DND-41 (cell line): ENCODE data around the gene AVP.
A peak's percentile ranks its signal among the peaks of the same experiment; 100 is the strongest.

Experiments used
- ATAC-seq: fragments of 200-7000 bp; cut with Tn5 transposase; 3 replicates; pipeline ENCODE4 v1.9.1; 2021; ENCODE audit warnings: low read depth; ENCODE audit not compliant: insufficient read depth
- DNase-seq: peaks from one replicate; pipeline ENCODE4 v3.0.0-alpha.2; 2020
- H2AFZ ChIP-seq: 2 replicates; pipeline ENCODE4 v1.6.0; 2012; ENCODE audit warnings: low read depth, low read length
- H3K27ac ChIP-seq: 2 replicates; pipeline ENCODE4 v1.5.1; 2012; ENCODE audit warnings: low read length, inconsistent platforms
- H3K27me3 ChIP-seq: fragments of 200-600 bp; sonication (generic); 2 replicates; pipeline ENCODE4 v1.6.0; 2012; ENCODE audit warnings: low read length, mild to moderate bottlenecking, inconsistent platforms; ENCODE audit not compliant: insufficient read depth, poor library complexity
- H3K36me3 ChIP-seq: 2 replicates; pipeline ENCODE4 v1.5.1; 2012; ENCODE audit warnings: low read length, inconsistent platforms; ENCODE audit not compliant: insufficient read depth
- H3K4me1 ChIP-seq: 2 replicates; pipeline ENCODE4 v1.5.1; 2012; ENCODE audit warnings: mild to moderate bottlenecking, low read length; ENCODE audit not compliant: insufficient read depth
- H3K4me2 ChIP-seq: 2 replicates; pipeline ENCODE4 v1.6.0; 2012; ENCODE audit warnings: mild to moderate bottlenecking, moderate library complexity, low read length, inconsistent platforms; ENCODE audit not compliant: insufficient read depth
- H3K4me3 ChIP-seq, 2 experiments: fragments of 200-600 bp in 1 of 2; shearing (Covaris generic) in 1 of 2; 2 replicates each; pipeline ENCODE4 v1.5.1; 2012 to 2016; ENCODE audit warnings: inconsistent platforms in 2 of 2, low read length in 2 of 2, mild to moderate bottlenecking in 2 of 2, low read depth in 1 of 2, moderate library complexity in 1 of 2
- H3K79me2 ChIP-seq: 2 replicates; pipeline ENCODE4 v1.6.0; 2012; ENCODE audit warnings: low read length, inconsistent platforms; ENCODE audit not compliant: insufficient read depth
- H3K9ac ChIP-seq: 2 replicates; pipeline ENCODE4 v1.6.0; 2012; ENCODE audit warnings: low read depth, mild to moderate bottlenecking, inconsistent platforms, low read length, moderate library complexity
- H3K9me3 ChIP-seq: 2 replicates; pipeline ENCODE4 v1.5.1; 2012; ENCODE audit warnings: low read length, moderate library complexity, mild to moderate bottlenecking, inconsistent platforms; ENCODE audit not compliant: insufficient read depth, severe bottlenecking
- H4K20me1 ChIP-seq: 2 replicates; pipeline ENCODE4 v1.6.0; 2012; ENCODE audit warnings: low read length; ENCODE audit not compliant: insufficient read depth
- CTCF ChIP-seq: IDR thresholded peaks from 2 replicates; pipeline ENCODE4 v1.5.1; 2012; ENCODE audit warnings: borderline replicate concordance, low read length, moderate library complexity, mild to moderate bottlenecking; ENCODE audit not compliant: poor library complexity, severe bottlenecking; ENCODE audit errors: extremely low read depth
- EZH2 ChIP-seq: IDR thresholded peaks from 3 replicates; pipeline ENCODE4 v1.6.1; 2012; ENCODE audit warnings: borderline replicate concordance, low read depth, mild to moderate bottlenecking, moderate library complexity, low read length, inconsistent platforms; ENCODE audit not compliant: severe bottlenecking

The AVP gene

GRCh38 chr20:3051385-3052019 is 33.0 kb downstream of the AVP start:
- H3K9me3 ChIP-seq, result no peaks in the 10 kb centered on the region
- H3K4me1 ChIP-seq, result peaks cover 14% of the 10 kb centered on the region
- peaks cover 32% of the 10 kb centered on the region for H3K36me3 ChIP-seq
- peaks cover 11% of the 10 kb centered on the region for H3K79me2 ChIP-seq
- H3K4me2 ChIP-seq, result no peak overlapping the region
- H2AFZ ChIP-seq, result no peak overlapping the region
- TF ChIP-seq CTCF (no peak), EZH2 (no peak)
- no peaks in the 10 kb centered on the region for H3K27me3 ChIP-seq
- no peak overlapping the region for H3K27ac ChIP-seq
- H4K20me1 ChIP-seq, result peaks cover 28% of the 10 kb centered on the region
- H3K4me3 ChIP-seq, result no peak overlapping the region
- no peak overlapping the region for H3K9ac ChIP-seq
- ATAC-seq (peak; percentile 56), DNase-seq (peak; percentile 26)

GRCh38 chr20:3047486-3048419 is 36.8 kb downstream of the AVP start:
- H3K27me3 ChIP-seq, result no peaks in the 10 kb centered on the region
- peaks cover 38% of the 10 kb centered on the region for H3K36me3 ChIP-seq
- TF ChIP-seq CTCF (no peak), EZH2 (no peak)
- no peak overlapping the region for H3K27ac ChIP-seq
- DNase-seq, result no peak
- H3K9ac ChIP-seq, result peak overlapping the region; percentile 91
- H3K4me2 ChIP-seq, result peak overlapping the region; percentile 91
- H2AFZ ChIP-seq, result no peak overlapping the region
- peaks cover 28% of the 10 kb centered on the region for H4K20me1 ChIP-seq
- peak overlapping the region in 1 of 2 experiments; percentile 97; a peak in 2 of 4 replicates for H3K4me3 ChIP-seq
- H3K79me2 ChIP-seq, result peaks cover 17% of the 10 kb centered on the region
- ATAC-seq, result no peak
- peaks cover 26% of the 10 kb centered on the region for H3K4me1 ChIP-seq
- H3K9me3 ChIP-seq, result no peaks in the 10 kb centered on the region

GRCh38 chr20:3046677-3047462 is 37.7 kb downstream of the AVP start:
- Histone ChIP-seq H3K4me1 (peaks cover 26% of the 10 kb centered on the region), H3K9ac (peak overlapping the region; percentile 91), H3K4me2 (peak overlapping the region; percentile 91), H3K9me3 (no peaks in the 10 kb centered on the region), H2AFZ (peak overlapping the region; percentile 96), H4K20me1 (peaks cover 28% of the 10 kb centered on the region), H3K79me2 (peaks cover 17% of the 10 kb centered on the region), H3K36me3 (peaks cover 38% of the 10 kb centered on the region), H3K4me3 (peak overlapping the region; percentile 95 to 97), H3K27ac (peak overlapping the region; percentile 81), H3K27me3 (no peaks in the 10 kb centered on the region)
- DNase-seq (peak; percentile 46), ATAC-seq (peak; percentile 30)
- no peak for TF ChIP-seq CTCF
- TF ChIP-seq EZH2, result no peak
